HepG2 (cell line): Measurements from ENCODE around the gene RAD51C. TPM values are rescaled to one million over a fixed set of nuclear protein-coding genes. Genes with fewer than 3 reads are reported as not detected.

Experiments
- ATAC-seq: fragments of 200-7000 bp; cut with Tn5 transposase; 3 replicates; pipeline ENCODE4 v1.9.1; 2020; ENCODE audit warnings: mild to moderate bottlenecking, moderate library complexity
- BruUV-seq: library from RNA; stranded (reverse); fragments of 400-500 nt; replicated peaks from 2 replicates; lab custom pipeline; 2021; lab: Mats Ljungman, UMichigan
- CTCF ChIA-PET: fragments of 300-600 bp; formaldehyde crosslinking; extraction: SDS; loops from one replicate; lab custom pipeline; 2021; ENCODE audit warnings: low total read pairs, inconsistent platforms, low intra/inter-chr PET ratio; lab: Yijun Ruan, JAX
- POLR2A ChIA-PET: fragments of 350-600 bp; sonication (Branson Sonifier 250); formaldehyde crosslinking; loops from one replicate; lab custom pipeline; 2020; ENCODE audit warnings: antibody characterized with exemption, inconsistent platforms; lab: Yijun Ruan, JAX
- DNase-seq: peaks from one replicate; pipeline ENCODE4 v3.0.0-alpha.2; 2015; ENCODE audit warnings: low spot score
- FAIRE-seq: peaks from 3 replicates; lab custom pipeline; 2011; peaks lifted over from hg19 to GRCh38; lab: Jason Lieb, UNC
- H2AFZ ChIP-seq: one replicate; pipeline ENCODE4 v1.6.1; 2011; ENCODE audit warnings: low read length, inconsistent platforms
- H3K27ac ChIP-seq: fragments of 300-600 bp; 3 replicates; pipeline ENCODE4 v1.8.0; 2011; ENCODE audit warnings: mixed run types, mild to moderate bottlenecking, mixed read lengths, low read length, inconsistent platforms; ENCODE audit not compliant: insufficient read depth; ENCODE audit errors: extremely low read length
- H3K27me3 ChIP-seq, 2 experiments: fragments of 200-600 bp in 1 of 2; 2 replicates in 1 of 2; 3 replicates in 1 of 2; pipeline versions ENCODE4 v1.6.0 to v1.8.0; 2011; ENCODE audit warnings: low read length in 2 of 2, mild to moderate bottlenecking in 2 of 2, moderate library complexity in 2 of 2, inconsistent platforms in 1 of 2; ENCODE audit not compliant: insufficient read depth in 2 of 2, control insufficient read depth in 1 of 2
- H3K36me3 ChIP-seq, 2 experiments: fragments of 200-600 bp in 1 of 2; replicated peaks in 1 of 2; 2 replicates in 1 of 2; 3 replicates in 1 of 2; pipeline versions ENCODE4 v1.5.1 to v1.8.0; 2011; ENCODE audit warnings: low read length in 2 of 2, inconsistent platforms in 1 of 2; ENCODE audit not compliant: insufficient read depth in 2 of 2, control insufficient read depth in 1 of 2
- H3K4me1 ChIP-seq: 2 replicates; pipeline ENCODE4 v1.5.1; 2012; ENCODE audit warnings: low read length, inconsistent platforms; ENCODE audit not compliant: insufficient read depth
- H3K4me2 ChIP-seq: 2 replicates; pipeline ENCODE4 v1.6.0; 2011; ENCODE audit warnings: low read depth, low read length, inconsistent platforms
- H3K4me3 ChIP-seq, 3 experiments: fragments of 200-600 bp in 1 of 3; sonication (generic), shearing (Covaris generic) in 1 of 3; replicated peaks in 1 of 3; 2 replicates each; pipeline ENCODE4 v1.5.1; 2011 to 2016; ENCODE audit warnings: low read length in 3 of 3, inconsistent platforms in 2 of 3, low read depth in 2 of 3, mild to moderate bottlenecking in 2 of 3, control low read depth in 1 of 3, mixed read lengths in 1 of 3; ENCODE audit not compliant: insufficient read depth in 1 of 3
- H3K79me2 ChIP-seq: one replicate; pipeline ENCODE4 v1.6.1; 2011; ENCODE audit warnings: low read length, inconsistent platforms; ENCODE audit not compliant: insufficient read depth
- H3K9ac ChIP-seq: 2 replicates; pipeline ENCODE4 v1.6.0; 2011; ENCODE audit warnings: mild to moderate bottlenecking, low read depth, low read length, inconsistent platforms; ENCODE audit not compliant: insufficient read depth
- H3K9me3 ChIP-seq: 2 replicates; pipeline ENCODE4 v1.5.1; 2012; ENCODE audit warnings: mild to moderate bottlenecking, low read length
- H4K20me1 ChIP-seq: 2 replicates; pipeline ENCODE4 v1.6.0; 2011; ENCODE audit warnings: inconsistent platforms, mild to moderate bottlenecking, low read length, moderate library complexity; ENCODE audit not compliant: insufficient read depth
- ATF2 ChIP-seq: sonication (generic); formaldehyde crosslinking; IDR thresholded peaks from 2 replicates; pipeline ENCODE4 v1.4.0; 2020; ENCODE audit warnings: missing genetic modification reagents
- BRCA1 ChIP-seq: sonication (generic); formaldehyde crosslinking; IDR thresholded peaks from 2 replicates; pipeline ENCODE4 v1.4.0; 2020; ENCODE audit warnings: missing genetic modification reagents
- CAMTA2 ChIP-seq: sonication (generic); formaldehyde crosslinking; IDR thresholded peaks from 2 replicates; pipeline ENCODE4 v1.4.0; 2020; ENCODE audit warnings: mild to moderate bottlenecking, missing genetic modification reagents, borderline replicate concordance
- EP300 ChIP-seq, 3 experiments: sonication (generic) in 1 of 3; formaldehyde crosslinking in 1 of 3; IDR thresholded peaks; 2 replicates each; pipeline versions ENCODE4 v1.5.1 to v1.6.1; 2011 to 2020; ENCODE audit warnings: low read depth in 2 of 3, low read length in 2 of 3, borderline replicate concordance in 1 of 3, improper control_type of control experiment in 1 of 3, mild to moderate bottlenecking in 1 of 3, missing genetic modification reagents in 1 of 3, moderate library complexity in 1 of 3
- NR2F2 ChIP-seq: IDR thresholded peaks from 2 replicates; pipeline ENCODE4 v1.6.1; 2012; ENCODE audit warnings: low read depth, inconsistent platforms, borderline replicate concordance
- NR2F6 ChIP-seq, 2 experiments: IDR thresholded peaks; 2 replicates each; pipeline ENCODE4 v1.6.1; 2016; ENCODE audit warnings: antibody characterized with exemption in 1 of 2, mild to moderate bottlenecking in 1 of 2
- PAXIP1 ChIP-seq: sonication (generic); formaldehyde crosslinking; conservative IDR thresholded peaks from 2 replicates; pipeline ENCODE4 v1.4.0; 2020; ENCODE audit warnings: mild to moderate bottlenecking, missing genetic modification reagents, moderate library complexity
- SNAPC2 ChIP-seq: sonication (generic); formaldehyde crosslinking; IDR thresholded peaks from 2 replicates; pipeline ENCODE4 v1.8.1; 2022; ENCODE audit warnings: mild to moderate bottlenecking, missing genetic modification reagents
- SOX6 ChIP-seq, 2 experiments: fragments of 450-650 bp in 1 of 2; sonication (generic) in 1 of 2; formaldehyde crosslinking in 1 of 2; IDR thresholded peaks; 2 replicates each; pipeline versions ENCODE4 v1.4.0 to v1.6.1; 2017 to 2020; ENCODE audit warnings: antibody characterized with exemption in 1 of 2, mild to moderate bottlenecking in 1 of 2, missing genetic modification reagents in 1 of 2
- SUZ12 ChIP-seq: fragments of 150-350 bp; IDR thresholded peaks from 2 replicates; pipeline ENCODE4 v1.6.1; 2014; ENCODE audit warnings: low read depth, low read length
- TRIM24 ChIP-seq: sonication (generic); formaldehyde crosslinking; IDR thresholded peaks from 2 replicates; pipeline ENCODE4 v1.8.0; 2022; ENCODE audit warnings: mild to moderate bottlenecking, missing genetic modification reagents
- ZFP62 ChIP-seq: sonication (generic); formaldehyde crosslinking; IDR thresholded peaks from 2 replicates; pipeline ENCODE4 v1.4.0; 2020; ENCODE audit warnings: missing genetic modification reagents
- ZNF143 ChIP-seq: sonication (generic); formaldehyde crosslinking; IDR thresholded peaks from 2 replicates; pipeline ENCODE4 v1.4.0; 2020; ENCODE audit warnings: missing genetic modification reagents
- ZNF225 ChIP-seq: sonication (generic); formaldehyde crosslinking; IDR thresholded peaks from 2 replicates; pipeline ENCODE4 v1.4.0; 2020; ENCODE audit warnings: mild to moderate bottlenecking, missing genetic modification reagents
- ZNF256 ChIP-seq: sonication (generic); formaldehyde crosslinking; conservative IDR thresholded peaks from 2 replicates; pipeline ENCODE4 v1.4.0; 2020; ENCODE audit warnings: missing genetic modification reagents
- ZNF44 ChIP-seq: sonication (generic); formaldehyde crosslinking; IDR thresholded peaks from 2 replicates; pipeline ENCODE4 v1.5.1; 2020; ENCODE audit warnings: mild to moderate bottlenecking, missing genetic modification reagents
- ZNF510 ChIP-seq: sonication (generic); formaldehyde crosslinking; IDR thresholded peaks from 2 replicates; pipeline ENCODE4 v1.4.0; 2020; ENCODE audit warnings: low read depth, mild to moderate bottlenecking, missing genetic modification reagents
- ZNF746 ChIP-seq: sonication (generic); formaldehyde crosslinking; IDR thresholded peaks from 2 replicates; pipeline ENCODE4 v1.8.0; 2022; ENCODE audit warnings: mild to moderate bottlenecking, missing genetic modification reagents
- WGBS: methylation state at CpG from one replicate; pipeline ENCODE4 v1.1.6; 2017; ENCODE audit warnings: low lambda C conversion rate; 5-methylcytosine and 5-hydroxymethylcytosine counted together
- in situ Hi-C: cut with HindIII; loops from 2 replicates; pipeline ENCODE4 v1.10.0; 2017; ENCODE audit warnings: low pct_unique_long_range_greater_than_20kb; ENCODE audit not compliant: extremely low pct_ligation_motif_present
- intact Hi-C: fragments of 100-400 bp; cut with micrococcal nuclease; formaldehyde crosslinking; loops from one replicate; pipeline ENCODE4 v1.10.0; 2022; ENCODE audit not compliant: unreplicated experiment
- polyA plus RNA-seq, 8 experiments: library from polyadenylated mRNA; depleted of rRNA in 3 of 8; stranded (reverse) in 7 of 8; unstranded in 1 of 8; fragments of >200 nt; fragmentation: Illumina TruSeq in 4 of 8; extraction: Trizol in 4 of 8; gene quantifications; 2 replicates each; pipeline versions ENCODE4 v1.2.1 to v1.2.3, GENCODE V29; 2011 to 2016; ENCODE audit warnings: low read depth in 4 of 8, missing spikeins in 1 of 8, mixed read lengths in 1 of 8; ENCODE audit not compliant: insufficient read depth in 1 of 8
- total RNA-seq, 5 experiments: library from RNA; depleted of rRNA; stranded (reverse); fragments of >200 nt; fragmentation: Illumina TruSeq; extraction: Trizol; gene quantifications; 2 replicates each; pipeline ENCODE4 v1.2.3, GENCODE V29; 2016; ENCODE audit warnings: low read depth in 1 of 5

Gene RAD51C
- total and polyA plus RNA-seq, 2 of the 13 experiments (the other 11 are each of a cell fraction or from before 2014, with no cell fraction given): 38.5 to 106 TPM

- TF ChIP-seq ATF2 (CRISPR knock-in tag): no peak
These were observed 18.6 kb downstream of the RAD51C start (continued) for GRCh38 chr17:58710948-58711552.

- H3K4me3 ChIP-seq: no peak overlapping the region
- no TSS peak for BruUV-seq
- H3K4me2 ChIP-seq: no peak overlapping the region
- intact Hi-C loops (no loop called here), in situ Hi-C loops (no loop called here)
- no peaks in the 10 kb centered on the region; a peak in 1 of 5 replicates for H3K27me3 ChIP-seq
- DNase-seq (no peak), ATAC-seq (no peak), FAIRE-seq (no peak)
- peaks cover 3 to 8% of the 10 kb centered on the region in 2 experiments; a peak in 3 of 5 replicates for H3K36me3 ChIP-seq
- no peaks in the 10 kb centered on the region for H4K20me1 ChIP-seq
- CTCF ChIA-PET: no interaction called here
- H3K79me2 ChIP-seq: no peaks in the 10 kb centered on the region
- H2AFZ ChIP-seq: no peak overlapping the region
- H3K9ac ChIP-seq: no peak overlapping the region
- no peaks in the 10 kb centered on the region for H3K9me3 ChIP-seq
- H3K27ac ChIP-seq: no peak overlapping the region
- WGBS: 87% methylated on average over 1 of the region's 1 CpG
- POLR2A ChIA-PET: no interaction called here
- no peaks in the 10 kb centered on the region for H3K4me1 ChIP-seq
- TF ChIP-seq SNAPC2 (CRISPR knock-in tag) (no peak), NR2F2 (no peak), PAXIP1 (CRISPR knock-in tag) (no peak), BRCA1 (no peak), ZFP62 (CRISPR knock-in tag) (no peak), ZNF143 (CRISPR knock-in tag) (no peak), SOX6 (IDR thresholded peaks at IDR 0.05) (no peak), SOX6 (CRISPR knock-in tag; IDR thresholded peaks at IDR 0.05) (no peak), ZNF256 (CRISPR knock-in tag) (no peak), ZNF44 (CRISPR knock-in tag) (no peak), EP300 (IDR thresholded peaks at IDR 0.05; ENCODE audit: low read depth in 2 of 2, low read length in 2 of 2) (no peak), EP300 (CRISPR knock-in tag; IDR thresholded peaks at IDR 0.05; ENCODE audit: borderline replicate concordance) (no peak), NR2F6 (IDR thresholded peaks at IDR 0.05) (no peak), NR2F6 (CRISPR knock-in tag; IDR thresholded peaks at IDR 0.05) (no peak), CAMTA2 (CRISPR knock-in tag) (no peak), ZNF746 (CRISPR knock-in tag) (no peak), SUZ12 (no peak), TRIM24 (no peak), ZNF225 (CRISPR knock-in tag) (no peak), ZNF510 (CRISPR knock-in tag) (no peak)
These were observed 29.9 kb downstream of the RAD51C start for GRCh38 chr17:58722274-58722673.
